Measurements from ENCODE around the gene RDH12. TPM values are rescaled to one million over a fixed set of nuclear protein-coding genes. Genes with fewer than 3 reads are reported as not detected.

Gene RDH12
- total and polyA plus RNA-seq, 2 donors (not counting 3 experiments of a cell fraction or from before 2014, with no cell fraction given): not detected

DNA sequence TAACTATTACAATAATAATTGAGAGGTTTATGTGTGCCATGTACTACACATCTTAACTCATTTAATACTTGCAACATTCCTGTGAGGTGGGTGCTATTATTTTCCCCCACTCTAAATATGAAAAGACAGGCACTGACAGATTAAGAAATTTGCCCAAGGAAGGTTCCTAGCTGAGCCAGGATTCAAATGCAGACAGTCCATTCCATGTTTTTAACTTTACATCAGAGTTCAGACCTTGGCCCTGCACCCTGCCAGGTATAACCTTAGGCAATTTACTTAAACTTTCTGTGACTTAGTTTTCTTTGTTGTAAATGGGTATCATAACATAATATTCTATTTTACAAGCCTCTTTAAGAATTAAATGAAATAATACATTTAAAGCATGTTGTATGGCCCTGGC, 26.6 kb downstream of the RDH12 start:
- no peaks in the 10 kb centered on the region for H3K79me2 ChIP-seq (ENCODE audit: control insufficient read depth, insufficient read depth, low read length)
- intact Hi-C loops (cut with micrococcal nuclease): no loop called here
- ChIA-PET CTCF (interaction anchor here (1.9 kb wide), 1 partner anchor 24 kb away, joined by 8 read pairs; no protein-coding TSS in a partner anchor), POLR2A (no interaction called here)
- TF ChIP-seq, protein P1, sequence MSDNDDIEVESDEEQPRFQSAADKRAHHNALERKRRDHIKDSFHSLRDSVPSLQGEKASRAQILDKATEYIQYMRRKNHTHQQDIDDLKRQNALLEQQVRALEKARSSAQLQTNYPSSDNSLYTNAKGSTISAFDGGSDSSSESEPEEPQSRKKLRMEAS (IDR thresholded peaks at IDR 0.05; ENCODE audit: insufficient read depth, insufficient read length): no peak
- TF ChIP-seq, protein P2, sequence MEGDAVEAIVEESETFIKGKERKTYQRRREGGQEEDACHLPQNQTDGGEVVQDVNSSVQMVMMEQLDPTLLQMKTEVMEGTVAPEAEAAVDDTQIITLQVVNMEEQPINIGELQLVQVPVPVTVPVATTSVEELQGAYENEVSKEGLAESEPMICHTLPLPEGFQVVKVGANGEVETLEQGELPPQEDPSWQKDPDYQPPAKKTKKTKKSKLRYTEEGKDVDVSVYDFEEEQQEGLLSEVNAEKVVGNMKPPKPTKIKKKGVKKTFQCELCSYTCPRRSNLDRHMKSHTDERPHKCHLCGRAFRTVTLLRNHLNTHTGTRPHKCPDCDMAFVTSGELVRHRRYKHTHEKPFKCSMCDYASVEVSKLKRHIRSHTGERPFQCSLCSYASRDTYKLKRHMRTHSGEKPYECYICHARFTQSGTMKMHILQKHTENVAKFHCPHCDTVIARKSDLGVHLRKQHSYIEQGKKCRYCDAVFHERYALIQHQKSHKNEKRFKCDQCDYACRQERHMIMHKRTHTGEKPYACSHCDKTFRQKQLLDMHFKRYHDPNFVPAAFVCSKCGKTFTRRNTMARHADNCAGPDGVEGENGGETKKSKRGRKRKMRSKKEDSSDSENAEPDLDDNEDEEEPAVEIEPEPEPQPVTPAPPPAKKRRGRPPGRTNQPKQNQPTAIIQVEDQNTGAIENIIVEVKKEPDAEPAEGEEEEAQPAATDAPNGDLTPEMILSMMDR (IDR thresholded peaks at IDR 0.05; ENCODE audit: extremely low read depth in 1 of 2, insufficient read depth in 1 of 2, low read depth in 1 of 2, low read length in 2 of 2): no peak
- TF ChIP-seq POLR2AphosphoS5 (IDR thresholded peaks at IDR 0.05; ENCODE audit: insufficient read depth, low read depth, low read length): no peak
- no peak for TF ChIP-seq GATA2 (IDR thresholded peaks at IDR 0.05; ENCODE audit: insufficient read depth, insufficient read length, low read depth, low read length)
- no peak for TF ChIP-seq FOS (IDR thresholded peaks at IDR 0.05; ENCODE audit: borderline replicate concordance, insufficient read depth, low read length)
- TF ChIP-seq POLR2A (IDR thresholded peaks at IDR 0.05; ENCODE audit: low read depth, low read length): no peak
- no peak for TF ChIP-seq EZH2 (IDR thresholded peaks at IDR 0.05; ENCODE audit: borderline replicate concordance, low read depth, low read length, severe bottlenecking)
- TF ChIP-seq MYC (IDR thresholded peaks at IDR 0.05; ENCODE audit: low read depth, low read length): no peak
- no peaks in the 10 kb centered on the region for H4K20me1 ChIP-seq (replicated peaks; ENCODE audit: control insufficient read depth, extremely low read depth, insufficient read depth, low read length)
- H3K4me1 ChIP-seq (ENCODE audit: control insufficient read depth, extremely low read depth, insufficient read depth, low read length): no peaks in the 10 kb centered on the region
- H3K4me3 ChIP-seq (replicated peaks in 1 of 3; ENCODE audit: insufficient read depth in 1 of 3, low read depth in 1 of 3, low read length in 3 of 3): no peak overlapping the region
- BruUV-seq (replicated peaks): no TSS peak
- no peak overlapping the region for H2AFZ ChIP-seq (ENCODE audit: low read depth, low read length)
- no peak for FAIRE-seq
- H3K9ac ChIP-seq (replicated peaks; ENCODE audit: extremely low read depth, insufficient read depth, low read length): no peak overlapping the region
- H3K9me3 ChIP-seq (replicated peaks; ENCODE audit: control insufficient read depth, insufficient read depth, low read length): no peaks in the 10 kb centered on the region
- H3K4me2 ChIP-seq (ENCODE audit: insufficient read depth, low read length): no peak overlapping the region
- H3K27ac ChIP-seq (ENCODE audit: insufficient read depth, low read depth, low read length): no peak overlapping the region
- peaks cover 31 to 34% of the 10 kb centered on the region in 2 experiments for H3K27me3 ChIP-seq (ENCODE audit: control insufficient read depth in 2 of 2, insufficient read depth in 2 of 2, low read length in 2 of 2)
- no peaks in the 10 kb centered on the region for H3K9me1 ChIP-seq (replicated peaks; ENCODE audit: control insufficient read depth, extremely low read depth, insufficient read depth, low read length)
- dilution Hi-C loops (cut with MboI; ENCODE audit: extremely low pct_ligation_motif_present, low sequenced_read_pairs): no loop called here
- H3K36me3 ChIP-seq (ENCODE audit: control insufficient read depth in 2 of 2, extremely low read depth in 1 of 2, insufficient read depth in 2 of 2, low read length in 2 of 2): no peaks in the 10 kb centered on the region
- DNase-seq (ENCODE audit: low read depth, low spot score): no peak
